Measurements from ENCODE around the gene AOPEP.
"Not testable (repeated sequence)": the region's sequence is repeated elsewhere in the genome, so short reads cannot be mapped to it uniquely, and the experiment has no call there.

Gene AOPEP

GRCh38 chr9:94818178-94818541 lies 91.7 kb downstream of the AOPEP start:
- DNase-seq (ENCODE audit: low spot score), result no peak

DNA sequence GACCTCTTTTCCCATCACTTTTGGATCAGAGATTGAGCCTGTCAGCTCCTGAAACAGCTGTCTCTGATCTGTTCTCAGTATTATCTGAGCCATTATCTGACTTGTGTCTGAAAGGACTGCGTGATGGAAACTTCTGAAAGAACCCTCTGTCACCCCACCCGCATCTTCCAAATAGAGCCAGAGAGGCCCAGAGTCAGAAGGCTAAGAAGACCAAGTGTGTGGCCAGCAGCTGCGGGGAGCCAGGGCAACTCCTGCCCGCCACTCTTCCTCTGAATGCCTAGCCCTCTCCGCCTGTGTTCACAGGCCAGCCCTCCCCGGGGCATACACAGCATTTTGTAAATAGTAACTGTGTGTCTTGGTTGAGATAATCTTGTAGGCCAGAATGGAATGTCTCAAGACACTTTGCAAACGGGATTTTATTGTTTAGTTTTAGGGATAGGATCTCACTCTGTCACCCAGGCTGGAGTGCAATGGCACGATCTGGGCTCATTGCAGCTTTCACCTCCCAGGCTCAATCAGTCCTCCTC lies 92.7 kb downstream of the AOPEP start:
- no peak for DNase-seq (ENCODE audit: low spot score)

GRCh38 chr9:94821098-94821887 lies 94.8 kb downstream of the AOPEP start:
- DNase-seq (ENCODE audit: low spot score), result no peak

DNA sequence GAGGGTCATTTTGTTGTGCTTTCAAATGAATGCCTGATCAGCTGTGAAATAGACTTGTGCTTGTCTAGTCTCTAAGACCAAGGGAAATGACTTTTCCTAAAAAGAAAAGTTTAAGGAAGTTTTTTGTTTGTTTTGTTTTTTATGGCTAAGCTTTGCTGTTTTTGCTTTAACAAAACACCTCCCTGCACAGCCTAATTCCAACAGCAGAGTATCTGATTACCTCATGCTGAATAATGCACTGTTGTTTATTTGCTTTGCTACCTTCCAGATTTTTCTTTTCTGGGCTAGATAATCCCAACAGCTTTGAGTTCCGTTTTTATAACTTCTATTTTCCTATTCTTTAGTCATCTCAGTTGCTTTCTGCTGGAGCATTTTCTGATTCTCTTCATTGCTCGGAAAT lies 95.8 kb downstream of the AOPEP start:
- DNase-seq (ENCODE audit: low spot score), result no peak

- no peak for DNase-seq (ENCODE audit: low spot score)
Observed at GRCh38 chr9:94823710-94824109, 97.2 kb downstream of the AOPEP start.

GRCh38 chr9:94824411-94824810 lies 97.9 kb downstream of the AOPEP start:
- DNase-seq (ENCODE audit: low spot score), result no peak

GRCh38 chr9:94824913-94825610 lies 98.6 kb downstream of the AOPEP start:
- peak; percentile 59 for DNase-seq (ENCODE audit: low spot score)

DNA sequence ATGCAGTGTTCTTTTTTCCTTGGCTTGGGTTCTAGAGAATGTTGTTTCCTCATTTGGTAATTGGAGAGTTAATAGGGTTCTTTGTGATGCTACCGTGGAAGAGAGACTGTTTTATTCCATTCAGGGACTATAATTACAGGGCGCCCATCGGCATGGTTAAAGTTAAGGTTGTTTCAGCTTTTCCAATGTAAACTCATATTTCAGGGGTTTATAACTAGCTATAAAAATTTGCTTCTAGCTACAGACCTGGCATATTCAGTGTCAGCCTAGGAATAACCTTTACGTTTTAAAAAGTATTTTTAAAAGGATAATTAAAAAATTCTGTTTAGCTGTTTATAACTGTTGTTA lies 99.1 kb downstream of the AOPEP start:
- DNase-seq (ENCODE audit: low spot score), result no peak

GRCh38 chr9:94826044-94826443 lies 99.5 kb downstream of the AOPEP start:
- DNase-seq (ENCODE audit: low spot score), result no peak

- no peak for DNase-seq (ENCODE audit: low spot score)
Observed at GRCh38 chr9:94826644-94827410, 100.3 kb downstream of the AOPEP start.

DNA sequence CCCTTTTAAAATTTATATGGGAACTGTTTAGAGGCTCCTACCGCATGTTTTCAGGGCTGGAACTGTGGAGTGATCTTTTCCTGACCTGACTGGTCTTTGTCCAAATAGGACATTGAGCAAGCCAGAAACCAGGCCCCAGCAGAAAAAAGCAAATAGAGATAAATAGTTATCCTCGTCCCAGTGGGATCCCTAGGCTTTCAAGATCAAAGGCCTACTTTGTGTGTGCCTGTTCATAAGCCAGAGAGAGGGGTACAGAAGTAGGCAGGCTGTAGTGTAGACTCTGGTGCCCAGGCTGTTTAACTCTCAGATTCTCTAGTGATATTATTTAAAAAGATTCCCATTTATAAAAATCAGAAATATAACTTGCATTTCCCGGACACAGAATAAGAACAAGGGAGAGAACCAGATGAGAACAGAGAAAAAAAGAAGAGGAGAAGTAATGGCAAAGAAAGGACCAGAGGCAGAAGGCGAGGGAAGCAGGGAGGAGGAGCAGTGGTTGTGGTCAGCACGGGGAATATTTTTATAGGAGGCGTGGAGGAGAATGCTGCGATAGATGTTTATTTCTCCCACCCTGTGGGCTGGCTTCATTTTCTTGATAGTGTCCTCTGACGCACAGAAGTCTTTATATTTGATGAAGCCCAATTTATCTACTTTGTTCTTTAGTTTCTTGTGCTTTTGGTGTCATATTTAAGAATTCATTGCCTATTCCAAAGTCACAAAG lies 101.2 kb downstream of the AOPEP start:
- no peak for DNase-seq (ENCODE audit: low spot score)

GRCh38 chr9:94829380-94830070 lies 103.0 kb downstream of the AOPEP start:
- DNase-seq (ENCODE audit: low spot score), result no peak

- DNase-seq (ENCODE audit: low spot score), result not testable (repeated sequence)
Observed at GRCh38 chr9:94830071-94830604, 103.6 kb downstream of the AOPEP start.

DNA sequence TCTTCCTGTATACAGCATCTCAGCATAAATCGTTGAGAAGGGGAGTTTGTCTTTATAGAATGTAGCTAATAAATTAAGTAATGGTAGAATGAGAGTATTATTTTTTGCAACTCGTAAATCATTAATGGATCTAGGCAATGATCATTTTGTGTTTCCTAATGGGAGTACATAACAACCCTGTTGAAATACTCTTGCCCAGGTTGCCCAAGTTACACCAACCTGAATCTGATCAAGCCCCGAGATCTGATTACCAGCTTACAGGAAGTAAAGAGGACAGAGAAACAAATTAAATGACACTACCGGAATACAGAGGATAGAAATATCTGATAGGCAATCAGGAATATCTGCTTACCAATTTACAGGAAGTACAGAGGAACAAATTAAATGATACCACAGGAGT lies 107.3 kb downstream of the AOPEP start:
- no peak for DNase-seq (ENCODE audit: low spot score)

- DNase-seq (ENCODE audit: low spot score), result no peak
Observed at GRCh38 chr9:94837404-94837803, 110.9 kb downstream of the AOPEP start.

DNA sequence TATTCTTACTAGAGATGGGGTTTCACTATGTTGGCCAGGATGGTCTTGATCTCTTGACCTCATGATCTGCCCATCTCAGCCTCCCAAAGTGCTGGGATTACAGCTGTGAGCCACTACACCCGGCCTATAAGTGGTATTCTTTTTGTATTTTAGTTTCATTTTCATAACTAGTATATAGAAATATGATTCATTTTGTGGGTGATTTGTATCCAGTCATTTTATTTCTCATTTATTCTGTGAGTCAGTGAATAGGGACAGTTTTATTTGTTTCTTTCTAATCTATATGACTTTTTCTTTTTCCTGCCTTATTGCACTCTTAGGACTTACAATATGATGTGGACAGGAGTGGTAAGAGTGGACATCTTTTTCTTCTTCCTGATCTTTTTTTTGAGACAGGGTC lies 112.9 kb downstream of the AOPEP start:
- DNase-seq (ENCODE audit: low spot score), result no peak

- DNase-seq (ENCODE audit: low spot score), result no peak
Observed at GRCh38 chr9:94840738-94841137, 114.2 kb downstream of the AOPEP start.

GRCh38 chr9:94843134-94843533 lies 116.6 kb downstream of the AOPEP start:
- DNase-seq (ENCODE audit: low spot score), result no peak

GRCh38 chr9:94846739-94847138 lies 120.2 kb downstream of the AOPEP start:
- DNase-seq (ENCODE audit: low spot score), result no peak

GRCh38 chr9:94847486-94847885 lies 121.0 kb downstream of the AOPEP start:
- no peak for DNase-seq (ENCODE audit: low spot score)

DNA sequence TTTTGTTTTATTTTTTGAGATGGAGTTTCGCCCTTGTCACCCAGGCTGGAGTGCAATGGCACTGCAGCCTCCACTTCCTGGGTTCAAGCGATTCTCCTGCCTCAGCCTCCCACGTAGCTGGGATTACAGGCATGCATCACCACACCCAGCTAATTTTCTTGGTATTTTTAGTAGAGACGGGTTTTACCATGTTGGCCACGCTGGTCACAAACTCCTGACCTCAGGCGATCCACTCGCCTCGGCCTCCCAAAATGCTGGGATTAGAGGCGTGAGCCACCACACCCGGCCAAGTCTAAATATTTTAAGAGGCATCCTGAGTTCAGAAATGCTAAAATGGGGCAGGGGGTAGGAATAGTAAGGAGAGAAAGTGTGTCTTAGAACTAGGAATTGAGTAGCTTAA lies 122.3 kb downstream of the AOPEP start:
- not testable (repeated sequence) for DNase-seq (ENCODE audit: low spot score)
